Heart left ventricle (tissue), 13 donors: ENCODE results near the gene TNIK.

Experiments used
- CTCF ChIP-seq, 12 donors: fragments of 200-600 bp; sonication (generic) in 4 of 12; IDR thresholded peaks; one replicate each; pipeline versions ENCODE4 v1.5.0 to v1.8.0; 2018 to 2022; ENCODE audit warnings: antibody characterized with exemption in 12 of 12, mild to moderate bottlenecking in 5 of 12
- POLR2A ChIP-seq, 2 donors: fragments of 450-650 bp; IDR thresholded peaks; one replicate each; pipeline ENCODE4 v1.6.1; 2017; ENCODE audit warnings: antibody characterized with exemption in 2 of 2, mild to moderate bottlenecking in 2 of 2, moderate library complexity in 2 of 2
- donor health status: ischemic (EF 13 %, LVEDD 7.1; RV severe dilation, severe dysfunction).
- donor health status: DM: no; HTN: yes; CAD: no.
- donor health status: DM: no; HTN: no; CAD: no.
- donor health status: ischemic (EF 25% LVEDD 6.9; RV normal size, moderate dysfunction).
- donor health status: ischemic (EF 25% LVEDD 5.7; RV mildly dilated, moderate dysfunction).
- donor health status: ischemic (EF 35%, LVEDD 5.7; RV mildly dilated, moderate dysfunction).
- donor health status: nonischemic (EF 11% LVEDD 7.7; RV severe dilation, severe dysfunction).
- donor health status: DM: yes; HTN: yes; CAD: no.
- donor health status: PGD.
- donor health status: ischemic (EF 29% LVEDD 5.4; RV normal size, mild dysfunction).
- donor health status: nonischemic (EF 23%, LVEDD 6.1; RV moderate dilation, normal function).

GRCh38 chr3:171094411-171094810 lies 365.8 kb downstream of the TNIK start:
- TF ChIP-seq CTCF (IDR thresholded peaks at IDR 0.05) (no peak), POLR2A (IDR thresholded peaks at IDR 0.05) (no peak)
